HL-60/S4 treated with retinoic acid at 250 ng/mL for 4 days and 3 days (cell line): ENCODE results near the gene HACD2.
"Not testable (repeated sequence)": the region's sequence is repeated elsewhere in the genome, so short reads cannot be mapped to it uniquely, and the experiment has no call there.

Experiments used
- in situ Hi-C: fragments of 300-500 bp; cut with MboI; formaldehyde crosslinking; loops from 2 replicates; pipeline ENCODE4 v1.7.0; 2022; ENCODE audit warnings: low sequenced_read_pairs

The HACD2 gene

DNA sequence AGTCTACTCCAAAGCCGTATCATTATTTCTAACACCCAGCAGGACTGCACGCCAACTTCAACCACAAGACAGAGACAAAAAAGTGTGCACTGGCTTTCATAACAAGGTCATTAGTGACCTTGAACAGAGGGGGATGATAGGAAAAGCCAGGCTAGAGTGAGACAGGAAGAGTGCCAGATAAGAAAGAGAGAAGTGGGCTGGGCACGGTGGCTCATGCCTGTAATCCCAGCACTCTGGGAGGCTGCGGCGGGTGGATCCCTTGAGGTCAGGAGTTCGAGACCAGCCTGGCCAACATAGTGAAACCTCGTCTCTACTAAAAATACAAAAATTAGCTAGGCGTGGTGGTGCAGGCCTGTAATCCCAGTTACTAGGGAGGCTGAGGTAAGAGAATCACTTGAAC lies 97.8 kb downstream of the HACD2 start:
- in situ Hi-C loops = not testable (repeated sequence)

DNA sequence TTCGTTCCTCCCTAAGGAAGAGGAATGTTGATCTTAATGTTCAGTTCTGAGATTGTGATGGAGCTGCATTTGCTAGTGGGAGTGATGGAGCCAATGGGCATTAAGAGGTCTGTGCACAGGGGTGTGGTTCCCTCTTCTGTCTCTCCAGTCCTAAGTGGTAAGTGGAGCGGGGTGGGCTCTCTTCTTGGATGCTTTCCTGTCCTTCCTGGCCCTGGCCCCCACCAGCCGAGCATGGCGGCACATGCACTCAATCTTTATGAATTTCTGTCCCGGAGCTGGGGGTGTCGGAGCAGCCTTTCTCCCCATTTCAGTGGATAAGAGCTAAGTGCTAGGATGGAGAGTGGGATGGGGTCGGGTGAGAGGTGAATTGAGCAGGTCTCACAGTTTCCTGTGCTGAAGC lies 98.4 kb downstream of the HACD2 start:
- in situ Hi-C loops = no loop called here

DNA sequence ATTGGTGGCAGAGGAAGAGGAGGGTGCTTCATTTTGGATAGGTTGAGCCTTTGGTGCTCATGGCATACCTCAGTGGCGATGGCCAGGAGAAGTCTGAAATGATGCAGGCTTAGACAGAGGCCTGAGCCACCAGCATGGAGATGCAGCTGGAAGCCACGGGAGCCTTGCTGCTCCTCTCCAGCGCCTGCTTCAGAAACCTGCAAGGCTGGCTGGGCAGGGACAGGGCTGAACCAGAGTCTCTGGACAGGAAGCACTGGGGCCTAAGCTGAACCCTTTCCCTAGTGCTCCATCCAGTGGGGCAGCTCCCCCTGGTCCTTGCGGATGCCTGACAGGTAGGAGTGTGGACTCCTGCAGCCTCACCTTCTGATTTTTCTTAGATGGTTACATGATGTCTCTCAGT lies 99.3 kb downstream of the HACD2 start:
- in situ Hi-C loops = no loop called here

DNA sequence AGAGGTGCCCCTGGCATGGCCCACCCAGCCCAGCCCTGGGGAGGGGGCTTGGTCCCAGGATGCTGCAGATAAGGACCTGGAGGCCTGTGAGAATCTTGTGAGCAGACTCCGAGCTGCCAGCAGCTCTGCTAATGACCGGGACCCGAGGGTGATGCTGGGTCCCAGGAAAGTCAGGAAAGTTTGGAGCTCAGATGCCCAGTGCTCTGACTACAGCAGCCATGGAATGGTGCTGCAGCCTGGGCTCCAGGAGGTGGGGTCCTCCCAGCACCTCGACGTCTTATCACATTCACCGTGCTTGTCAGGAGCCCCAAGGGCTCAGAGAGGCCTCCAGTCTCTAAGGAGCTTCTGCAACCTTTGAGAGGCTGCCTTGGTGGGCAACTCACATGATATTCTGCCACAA lies 101.7 kb downstream of the HACD2 start:
- in situ Hi-C loops = no loop called here

DNA sequence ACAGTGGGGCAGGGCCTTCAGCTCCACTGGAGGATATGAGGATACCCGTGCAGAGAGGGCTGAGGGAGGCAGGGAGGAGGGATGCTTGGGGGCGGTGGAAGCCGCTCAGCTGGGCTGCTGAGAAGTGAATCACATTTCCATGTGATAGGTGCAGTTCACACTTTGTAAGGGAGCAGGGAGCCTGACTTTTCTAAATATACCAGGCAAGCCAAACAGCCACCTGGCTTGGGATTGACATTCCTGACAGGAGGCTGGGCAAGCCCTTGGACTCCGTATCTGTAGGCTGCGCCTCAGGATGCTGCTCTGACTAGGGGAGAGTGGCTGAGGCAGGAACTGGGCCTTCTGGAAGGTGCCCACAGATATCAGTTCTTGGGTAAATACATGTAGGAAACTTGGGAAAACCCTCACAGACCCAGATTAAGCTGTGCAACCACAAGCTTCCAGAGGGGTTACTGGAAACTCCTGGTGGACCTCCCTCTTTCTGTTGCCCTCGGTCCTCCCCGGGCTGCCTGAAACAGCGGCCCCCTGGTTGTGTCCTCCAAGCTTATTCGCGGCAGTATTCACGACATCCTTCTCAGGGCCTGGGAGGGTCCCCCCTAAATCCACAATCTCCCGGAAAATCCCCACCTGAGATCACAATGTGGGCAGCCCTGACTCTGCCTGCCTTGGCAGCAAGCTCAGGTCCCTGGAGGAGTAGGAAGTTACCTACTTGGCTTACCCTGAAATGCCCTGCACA lies 103.0 kb downstream of the HACD2 start:
- in situ Hi-C loops = no loop called here

DNA sequence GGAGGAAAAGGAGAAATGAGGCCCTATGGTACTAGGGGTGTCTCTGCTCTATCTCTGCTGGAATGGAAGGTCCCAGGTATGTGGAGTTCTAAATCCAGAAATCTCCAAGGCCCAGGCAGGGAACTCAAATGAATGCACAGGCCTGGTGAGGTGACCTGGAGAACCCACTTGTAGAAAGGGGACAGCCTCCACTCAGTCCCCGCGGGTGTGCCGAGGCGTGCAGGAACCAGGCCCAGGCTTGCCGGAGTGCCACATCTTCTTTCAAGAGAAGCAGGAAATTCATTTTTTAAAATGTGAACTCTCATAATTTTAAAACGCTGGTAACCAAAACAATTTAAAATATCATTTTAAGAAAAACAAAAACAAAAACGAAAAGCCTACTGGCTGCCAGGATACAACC lies 103.8 kb downstream of the HACD2 start:
- in situ Hi-C loops = no loop called here

DNA sequence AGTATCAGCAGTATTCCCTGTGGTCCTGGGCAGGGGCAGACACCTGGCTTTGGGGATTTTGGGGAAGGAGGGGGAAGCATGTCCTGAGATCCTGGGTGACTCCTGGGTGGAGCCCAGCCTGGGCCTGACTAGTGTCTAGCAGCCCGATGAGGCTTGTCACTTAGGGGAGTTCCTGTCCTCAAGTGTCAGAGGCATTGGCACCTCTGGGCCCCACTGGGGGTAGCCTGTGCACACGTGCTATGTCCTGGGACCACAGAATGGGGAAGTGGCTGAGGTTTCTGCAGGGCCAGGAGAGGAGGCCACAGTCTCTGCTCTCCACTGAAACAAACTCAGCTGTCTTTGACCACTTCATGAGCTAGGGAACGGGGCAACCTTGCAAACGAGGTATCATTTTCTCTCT lies 104.4 kb downstream of the HACD2 start:
- in situ Hi-C loops = no loop called here

DNA sequence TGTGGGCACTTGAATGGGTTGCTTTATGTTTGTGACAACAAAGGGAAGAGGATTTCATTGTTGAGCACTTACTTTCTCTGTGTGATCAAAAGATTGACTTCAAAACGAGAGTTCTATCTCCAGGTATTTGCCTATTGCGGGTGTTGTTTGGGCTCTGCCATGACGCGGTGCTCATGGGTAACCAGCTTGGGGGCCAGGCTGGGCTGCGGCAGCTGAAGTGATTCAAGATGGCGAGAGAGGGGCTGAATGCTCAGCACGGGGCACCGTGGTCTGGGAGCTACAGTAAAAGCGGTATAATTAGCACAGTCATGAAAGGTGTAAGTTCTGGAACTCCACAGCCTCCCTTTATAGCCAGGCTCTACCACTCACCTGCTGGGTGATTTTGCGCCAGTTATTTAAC lies 105.0 kb downstream of the HACD2 start:
- in situ Hi-C loops = no loop called here

DNA sequence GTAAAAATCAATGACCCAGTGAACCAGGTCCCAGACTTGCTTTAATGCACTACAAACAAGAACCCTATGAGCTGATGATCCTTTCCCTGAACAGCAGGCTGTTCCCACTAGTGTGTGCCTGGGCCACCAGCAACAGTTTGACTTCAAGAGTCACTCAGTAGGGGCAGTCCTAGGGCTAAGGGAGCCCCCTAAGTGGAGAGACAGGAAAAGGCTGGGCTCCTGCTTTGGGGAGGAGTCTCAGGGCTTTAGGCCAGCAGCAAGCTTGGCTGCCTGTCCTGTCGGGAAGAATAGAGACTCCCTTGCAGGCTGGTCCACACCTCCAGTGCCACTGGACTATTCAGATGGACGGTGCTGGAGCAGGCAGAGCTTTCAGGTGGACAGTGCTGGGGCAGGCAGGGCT lies 106.5 kb downstream of the HACD2 start:
- in situ Hi-C loops = no loop called here

DNA sequence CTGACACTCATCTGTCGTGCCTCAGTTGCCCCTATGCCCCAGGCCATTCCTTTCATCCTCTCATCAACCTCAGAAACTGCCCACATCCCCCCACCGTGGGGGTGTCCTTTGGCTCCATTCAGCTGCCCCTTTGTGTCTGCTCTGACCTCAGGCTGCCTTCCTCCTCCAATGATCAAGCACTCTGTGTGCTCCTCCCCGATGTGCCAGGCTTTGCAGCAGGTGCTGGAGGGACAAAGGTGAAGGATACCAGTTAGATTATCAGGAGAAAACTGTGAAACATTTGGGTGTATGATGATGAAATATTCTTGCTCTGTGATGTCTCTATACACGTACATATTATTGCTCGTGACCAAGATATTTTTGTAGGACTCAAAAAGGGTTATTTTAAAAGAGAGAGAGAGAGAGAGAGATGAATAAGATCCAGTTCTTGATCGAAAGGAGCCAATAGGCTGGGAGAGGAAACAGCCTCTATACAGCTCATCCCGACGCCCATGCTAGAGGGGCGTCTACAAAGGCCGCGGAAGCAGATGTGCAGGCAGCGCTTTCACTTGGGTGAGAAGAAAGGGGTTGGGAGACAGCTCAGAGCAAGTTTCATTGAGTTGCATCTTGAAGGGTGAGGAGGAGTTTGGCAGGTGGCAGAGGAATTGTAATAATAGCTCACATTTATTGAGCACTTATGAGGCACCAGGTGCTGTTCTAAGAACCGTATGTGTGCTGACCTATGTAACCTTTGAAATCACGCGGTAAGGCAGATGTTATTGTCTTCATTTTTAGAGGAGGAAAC lies 107.7 kb downstream of the HACD2 start:
- in situ Hi-C loops = no loop called here

DNA sequence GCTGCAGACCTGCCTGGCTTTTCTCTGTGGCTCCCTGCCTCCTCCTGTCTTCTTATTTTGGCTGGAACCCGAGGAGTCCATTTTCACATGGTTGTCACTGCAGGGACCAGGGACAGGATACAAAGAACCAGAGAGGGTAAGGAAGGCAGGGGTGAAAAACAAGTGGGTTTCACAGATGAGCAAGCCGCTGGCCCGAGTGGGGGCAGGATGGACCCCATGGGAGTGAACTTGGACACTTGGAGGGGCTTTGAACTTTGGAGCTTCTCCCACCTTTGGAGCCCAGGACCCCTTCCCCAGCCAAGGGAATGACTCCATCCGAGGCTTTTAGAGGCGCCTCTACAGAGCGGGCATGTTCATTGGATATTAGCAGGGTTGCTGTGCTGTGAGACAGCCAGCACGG lies 109.1 kb downstream of the HACD2 start:
- in situ Hi-C loops = no loop called here

DNA sequence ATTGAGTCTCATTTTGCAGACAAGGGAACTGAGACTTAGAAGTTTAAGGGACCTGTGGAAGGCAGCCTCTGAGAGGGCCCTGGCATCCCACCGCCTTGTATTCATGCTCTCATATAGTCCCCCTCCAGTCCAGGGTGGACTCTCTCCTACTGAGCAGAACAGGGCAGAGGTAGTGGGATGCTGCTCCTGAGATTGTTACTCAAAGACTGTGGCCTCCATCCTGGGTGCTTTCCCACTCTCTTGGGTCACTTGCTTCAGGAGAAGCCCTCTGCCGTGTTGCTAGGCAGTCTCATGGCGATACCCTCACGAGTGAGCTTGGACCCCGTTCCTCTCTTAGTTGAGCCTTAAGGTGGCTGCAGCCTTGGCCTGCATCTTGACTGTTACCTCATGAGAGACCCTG lies 113.7 kb downstream of the HACD2 start:
- in situ Hi-C loops = no loop called here

DNA sequence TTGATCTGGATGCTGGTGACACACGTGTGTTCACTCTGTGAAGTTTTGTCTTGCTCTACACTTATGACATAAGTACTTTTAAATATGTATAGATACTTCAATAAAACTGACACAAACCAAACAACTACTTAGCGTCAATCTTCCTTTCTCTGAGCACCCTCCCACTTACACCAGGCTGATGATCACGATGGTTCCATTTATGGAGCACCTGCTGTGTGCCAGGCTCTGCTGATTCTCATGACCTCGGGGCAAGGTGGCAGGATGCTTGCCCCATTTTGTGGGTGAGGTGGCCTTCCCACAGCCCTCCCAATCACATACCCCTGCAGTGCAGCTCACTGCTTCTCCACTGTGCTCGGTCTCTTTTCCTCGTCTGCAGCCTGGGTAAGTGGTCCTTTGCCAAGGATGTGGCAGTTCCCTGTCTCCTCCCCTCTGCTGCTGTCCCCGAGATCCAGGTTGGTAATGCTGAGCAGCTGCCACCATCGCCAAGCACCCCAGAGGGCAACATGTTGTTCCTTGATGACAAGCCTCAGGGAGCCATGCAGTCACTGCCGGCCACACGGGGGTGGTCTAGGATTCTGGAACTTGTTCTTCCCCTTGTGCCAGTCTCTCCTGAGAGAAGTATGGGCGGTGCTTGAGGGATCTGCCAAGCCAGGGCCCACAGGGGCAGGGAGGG lies 115.4 kb downstream of the HACD2 start:
- in situ Hi-C loops = no loop called here

DNA sequence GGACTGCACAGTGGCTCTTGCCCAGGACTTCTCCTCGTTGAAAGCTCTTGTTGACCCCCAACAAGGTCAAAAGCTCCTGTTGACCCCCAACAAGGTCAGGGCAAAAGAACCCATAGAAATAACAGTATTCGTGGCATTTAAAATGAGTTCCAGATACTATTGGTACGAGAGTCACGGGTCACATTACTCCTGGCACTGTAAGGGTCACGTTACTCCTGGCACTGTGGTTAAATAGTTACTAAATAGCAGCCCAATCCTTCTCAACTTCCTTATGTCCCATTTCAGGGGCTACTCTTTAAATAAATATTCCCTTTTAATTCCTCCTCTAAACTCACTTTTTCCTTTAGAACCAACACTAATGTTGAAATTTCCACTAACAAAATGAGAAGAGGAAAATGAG lies 117.8 kb downstream of the HACD2 start:
- in situ Hi-C loops = no loop called here

DNA sequence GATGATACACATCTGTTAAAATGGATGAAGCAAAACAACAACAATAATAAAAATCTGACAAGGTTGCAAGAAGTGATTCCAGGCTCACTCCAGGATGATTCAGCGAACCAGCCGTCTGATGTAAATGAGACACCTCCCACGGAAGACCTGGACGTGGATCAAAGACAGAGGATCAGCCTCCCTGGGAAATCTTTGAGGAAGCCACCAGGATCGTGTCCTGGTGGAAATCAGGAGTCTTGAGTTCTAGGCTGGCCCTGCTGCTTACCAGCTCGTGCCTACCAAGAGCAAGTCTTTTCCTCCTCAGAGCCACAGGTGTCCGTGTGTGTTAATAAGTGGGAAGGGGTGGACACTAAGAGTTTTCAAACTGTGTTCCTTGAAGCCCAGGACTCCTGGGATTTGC lies 120.6 kb downstream of the HACD2 start:
- in situ Hi-C loops = no loop called here

DNA sequence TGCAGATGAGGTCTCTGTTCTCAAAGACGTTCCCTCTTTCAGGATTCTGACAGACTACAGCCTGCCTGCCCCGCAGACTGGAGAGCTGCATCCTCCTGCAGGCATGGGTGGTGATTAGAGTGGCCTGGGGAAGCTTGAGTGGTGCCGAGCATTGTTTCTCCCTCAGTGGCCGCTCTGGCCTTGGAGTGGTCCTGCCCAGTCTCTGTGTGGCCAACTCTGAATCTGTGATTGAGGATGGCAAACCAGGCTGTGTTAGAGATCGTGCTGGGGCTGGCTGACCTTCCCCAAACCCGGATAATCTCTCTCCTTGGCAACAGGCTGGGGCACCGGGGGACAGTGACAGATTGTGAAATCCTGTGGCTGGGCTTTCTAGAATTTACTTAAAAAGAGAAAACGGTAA lies 125.0 kb downstream of the HACD2 start:
- in situ Hi-C loops = no loop called here

DNA sequence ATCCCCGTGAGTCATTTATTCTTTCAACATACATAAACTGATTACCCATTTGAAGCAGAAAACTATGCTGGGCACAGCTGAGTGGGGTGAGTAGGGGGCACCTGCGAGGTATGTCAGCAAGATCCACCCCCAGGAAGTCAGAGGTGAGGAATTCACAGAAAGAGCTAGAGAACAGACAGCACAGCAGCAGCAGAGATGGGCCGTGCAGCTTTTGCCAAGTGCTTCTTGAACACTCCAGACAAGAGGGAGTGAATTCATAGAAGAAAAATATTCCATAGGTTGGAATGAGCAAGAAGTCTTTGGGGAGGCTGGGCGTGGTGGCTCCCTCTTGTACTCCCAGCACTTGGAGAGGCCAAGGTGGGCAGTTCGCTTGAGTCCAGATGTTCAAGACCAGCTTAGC lies 126.6 kb downstream of the HACD2 start:
- in situ Hi-C loops = no loop called here

DNA sequence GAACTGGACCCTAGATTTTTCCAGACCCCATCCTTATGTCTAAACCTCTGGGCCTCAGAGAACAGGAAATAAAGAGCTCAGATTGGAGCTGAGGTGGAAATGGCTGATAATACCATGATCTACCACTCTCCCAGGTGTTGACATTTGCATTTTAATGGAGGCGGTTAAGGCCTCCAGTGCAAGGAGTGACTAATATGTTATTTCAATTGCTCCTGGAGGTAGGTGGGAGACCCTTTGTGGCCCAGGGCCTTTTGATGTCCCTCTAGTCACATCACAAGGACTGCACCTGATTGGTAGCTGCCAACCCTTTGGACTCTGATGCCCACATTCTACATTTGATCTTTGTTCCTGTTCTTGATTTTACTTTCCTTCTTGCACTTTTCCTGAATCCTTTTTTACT lies 127.0 kb downstream of the HACD2 start:
- in situ Hi-C loops = no loop called here

DNA sequence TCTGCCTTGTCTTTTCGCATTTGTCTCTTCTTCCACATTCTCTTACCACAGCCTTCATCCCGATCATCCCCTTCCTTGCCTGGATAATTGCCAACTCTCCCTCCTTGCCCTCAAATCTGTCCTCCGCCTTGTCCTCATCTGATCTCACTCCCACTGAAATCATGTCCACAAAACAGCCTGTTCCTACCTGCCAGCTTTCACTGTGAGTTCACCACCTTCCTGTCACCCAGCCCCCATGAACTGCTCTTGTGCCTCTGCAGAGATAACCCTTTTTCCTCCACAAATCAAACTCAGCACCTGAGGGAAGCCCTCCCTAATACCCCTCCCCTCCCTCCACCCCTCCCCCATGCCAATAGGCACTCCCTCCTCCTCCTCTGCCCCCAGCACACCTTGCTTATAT lies 131.2 kb downstream of the HACD2 start:
- in situ Hi-C loops = no loop called here

DNA sequence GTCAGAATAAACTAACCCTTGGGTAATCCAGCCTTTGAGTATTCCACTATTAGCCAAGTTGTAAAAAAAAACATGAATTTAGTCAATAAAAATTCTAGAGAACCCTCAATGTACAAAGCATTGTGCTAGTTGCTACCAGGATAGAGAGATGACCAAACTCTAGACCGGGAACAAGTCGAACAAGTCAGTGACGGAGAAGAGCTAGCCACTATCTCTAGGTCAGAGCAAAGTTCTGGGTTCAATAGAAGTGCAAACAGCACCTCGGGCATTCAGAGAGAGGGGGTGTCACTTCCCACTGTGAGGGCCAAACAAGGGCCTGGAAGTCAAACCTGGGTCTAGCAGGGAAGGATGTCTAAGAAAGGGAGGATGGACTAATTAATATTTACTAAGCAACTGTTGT lies 133.7 kb downstream of the HACD2 start:
- in situ Hi-C loops = no loop called here

DNA sequence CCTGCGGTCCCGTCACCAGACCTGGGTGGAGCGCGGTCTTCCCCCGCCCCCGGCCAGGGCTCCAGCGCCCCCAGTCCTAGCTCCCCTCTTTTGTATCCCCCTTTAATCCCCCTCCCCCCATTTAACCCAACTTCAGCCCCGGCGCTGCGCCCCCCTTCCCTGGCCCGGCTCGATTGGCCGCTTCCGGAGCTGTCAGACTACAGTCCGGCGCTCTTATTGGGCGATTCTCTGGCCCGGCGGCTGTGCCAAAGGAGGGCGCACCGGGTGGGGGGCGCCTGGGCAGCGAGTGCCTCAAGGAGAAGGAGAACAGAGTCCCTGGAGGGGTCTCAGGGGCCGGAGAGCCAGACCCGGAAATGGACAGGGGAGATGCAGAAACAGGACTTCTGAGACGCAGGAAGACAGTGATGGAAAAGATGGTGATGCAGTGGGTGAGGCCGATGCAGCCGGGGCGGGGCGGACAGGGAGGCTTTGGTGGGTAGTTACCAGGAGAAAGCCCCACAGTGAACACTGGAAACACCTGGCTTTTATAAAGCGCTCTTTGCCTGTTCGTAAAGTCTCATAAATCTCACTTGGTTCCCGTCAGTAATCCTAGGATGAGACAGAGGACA lies 134.8 kb downstream of the HACD2 start:
- in situ Hi-C loops = no loop called here
